ENCODE results near the gene PLSCR5.

DNA sequence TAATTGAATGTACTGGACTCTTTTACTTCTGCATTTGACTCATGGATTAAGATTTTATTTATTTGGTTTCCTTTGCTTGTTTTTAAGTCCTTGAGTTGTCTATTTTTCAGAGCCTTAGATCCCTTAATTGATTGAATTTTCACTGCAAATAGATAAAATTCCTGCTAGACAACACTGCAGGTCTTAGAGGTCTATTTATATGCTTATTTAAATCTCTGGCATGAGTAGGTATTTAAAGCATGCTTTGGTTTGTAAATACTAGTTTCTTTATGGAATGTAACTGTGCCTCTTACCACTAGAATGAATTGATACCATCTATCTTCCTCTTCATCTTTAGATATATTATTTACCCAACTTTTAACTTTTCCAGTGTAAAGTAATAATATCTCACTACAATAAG lies 20.0 kb downstream of the PLSCR5 start:
- TF ChIP-seq JUN (IDR thresholded peaks at IDR 0.05; ENCODE audit: borderline replicate concordance, insufficient read depth, insufficient read length, low read depth) (no peak), POLR2A (IDR thresholded peaks at IDR 0.05; ENCODE audit: low read depth, low read length) (no peak), MYC (IDR thresholded peaks at IDR 0.05; ENCODE audit: low read depth, low read length) (no peak), EZH2 (IDR thresholded peaks at IDR 0.05; ENCODE audit: borderline replicate concordance, low read depth, low read length, severe bottlenecking) (no peak), POLR2AphosphoS5 (IDR thresholded peaks at IDR 0.05; ENCODE audit: insufficient read depth, low read depth, low read length) (no peak), FOS (IDR thresholded peaks at IDR 0.05; ENCODE audit: borderline replicate concordance, insufficient read depth, low read length) (no peak), GATA2 (IDR thresholded peaks at IDR 0.05; ENCODE audit: insufficient read depth, insufficient read length, low read depth, low read length) (no peak)
- TF ChIP-seq, protein P1, sequence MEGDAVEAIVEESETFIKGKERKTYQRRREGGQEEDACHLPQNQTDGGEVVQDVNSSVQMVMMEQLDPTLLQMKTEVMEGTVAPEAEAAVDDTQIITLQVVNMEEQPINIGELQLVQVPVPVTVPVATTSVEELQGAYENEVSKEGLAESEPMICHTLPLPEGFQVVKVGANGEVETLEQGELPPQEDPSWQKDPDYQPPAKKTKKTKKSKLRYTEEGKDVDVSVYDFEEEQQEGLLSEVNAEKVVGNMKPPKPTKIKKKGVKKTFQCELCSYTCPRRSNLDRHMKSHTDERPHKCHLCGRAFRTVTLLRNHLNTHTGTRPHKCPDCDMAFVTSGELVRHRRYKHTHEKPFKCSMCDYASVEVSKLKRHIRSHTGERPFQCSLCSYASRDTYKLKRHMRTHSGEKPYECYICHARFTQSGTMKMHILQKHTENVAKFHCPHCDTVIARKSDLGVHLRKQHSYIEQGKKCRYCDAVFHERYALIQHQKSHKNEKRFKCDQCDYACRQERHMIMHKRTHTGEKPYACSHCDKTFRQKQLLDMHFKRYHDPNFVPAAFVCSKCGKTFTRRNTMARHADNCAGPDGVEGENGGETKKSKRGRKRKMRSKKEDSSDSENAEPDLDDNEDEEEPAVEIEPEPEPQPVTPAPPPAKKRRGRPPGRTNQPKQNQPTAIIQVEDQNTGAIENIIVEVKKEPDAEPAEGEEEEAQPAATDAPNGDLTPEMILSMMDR (IDR thresholded peaks at IDR 0.05; ENCODE audit: extremely low read depth in 1 of 2, insufficient read depth in 1 of 2, low read depth in 1 of 2, low read length in 2 of 2), result no peak
- TF ChIP-seq, protein P2, sequence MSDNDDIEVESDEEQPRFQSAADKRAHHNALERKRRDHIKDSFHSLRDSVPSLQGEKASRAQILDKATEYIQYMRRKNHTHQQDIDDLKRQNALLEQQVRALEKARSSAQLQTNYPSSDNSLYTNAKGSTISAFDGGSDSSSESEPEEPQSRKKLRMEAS (IDR thresholded peaks at IDR 0.05; ENCODE audit: insufficient read depth, insufficient read length), result no peak

Data from endothelial cell of umbilical vein (primary cell).